ENCODE results near the gene EEF1AKMT1.

DNA sequence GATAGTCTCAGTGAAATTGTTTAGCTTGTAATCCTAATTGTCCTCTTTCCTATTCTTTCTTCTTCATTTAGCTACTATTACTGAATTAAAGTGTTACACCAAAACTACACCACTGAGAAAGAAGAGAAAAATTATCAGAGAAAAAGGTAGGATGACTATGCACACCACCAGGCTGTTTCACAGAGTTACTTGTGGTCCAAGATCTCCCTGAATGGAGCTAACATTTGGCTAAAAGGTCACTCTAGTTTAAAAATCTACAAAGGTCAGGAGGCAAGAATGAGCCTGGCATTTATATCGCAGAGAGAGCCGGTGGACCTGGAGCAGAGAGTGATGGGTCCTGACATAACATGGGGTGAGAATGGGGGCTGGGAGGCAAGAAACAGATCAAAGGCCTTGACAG, 37.0 kb upstream of the EEF1AKMT1 start:
- TF ChIP-seq POLR2A (IDR thresholded peaks at IDR 0.05; ENCODE audit: low read depth, low read length) (no peak), POLR2AphosphoS5 (IDR thresholded peaks at IDR 0.05; ENCODE audit: low read depth, low read length) (no peak)

Data from GM12892 (cell line).